Stimulated activated CD4-positive, alpha-beta T cell treated with anti-CD3 and anti-CD28 coated beads, Interleukin-15, amount 100 ng/mL, for 48 hours (primary cell): ENCODE data around the gene HPCA.

Experiments
- DNase-seq, 2 donors: peaks; one replicate each; pipeline ENCODE4 v3.0.0-alpha.2; 2020; ENCODE audit warnings: low read depth in 2 of 2

HPCA gene

GRCh38 chr1:32871364-32872191 is 14.7 kb upstream of the HPCA start:
- DNase-seq = no peak

- DNase-seq = no peak
These were observed 14.2 kb upstream of the HPCA start for GRCh38 chr1:32872192-32872460.

- DNase-seq = no peak
These were observed 12.8 kb upstream of the HPCA start for GRCh38 chr1:32873484-32873883.

GRCh38 chr1:32874860-32875752 is 11.2 kb upstream of the HPCA start:
- no peak for DNase-seq

- DNase-seq = peak in 1 of 2 donors; percentile 61
These were observed 9.7 kb upstream of the HPCA start for GRCh38 chr1:32876341-32877210.

- no peak for DNase-seq
These were observed 8.8 kb upstream of the HPCA start for GRCh38 chr1:32877211-32878110.

- no peak for DNase-seq
These were observed 8.1 kb upstream of the HPCA start for GRCh38 chr1:32878183-32878582.

GRCh38 chr1:32878637-32879041 is 7.7 kb upstream of the HPCA start:
- no peak for DNase-seq

- DNase-seq = no peak
These were observed 5.0 kb upstream of the HPCA start for GRCh38 chr1:32881291-32881690.

- no peak for DNase-seq
These were observed 4.1 kb upstream of the HPCA start for GRCh38 chr1:32881871-32882850.

- no peak for DNase-seq
These were observed 2.8 kb upstream of the HPCA start for GRCh38 chr1:32883338-32884031.

- no peak for DNase-seq
These were observed 2.3 kb upstream of the HPCA start for GRCh38 chr1:32884032-32884372.

- no peak for DNase-seq
These were observed 1.6 kb upstream of the HPCA start for GRCh38 chr1:32884726-32885125.

- DNase-seq = no peak
These were observed 651 bp upstream of the HPCA start for GRCh38 chr1:32885676-32886003.

GRCh38 chr1:32886828-32887414 is 630 bp downstream of the HPCA start:
- DNase-seq = no peak

- no peak for DNase-seq
These were observed 1.3 kb downstream of the HPCA start for GRCh38 chr1:32887623-32888022.

- no peak for DNase-seq
These were observed 1.8 kb downstream of the HPCA start for GRCh38 chr1:32888134-32888533.

- no peak for DNase-seq
These were observed 2.6 kb downstream of the HPCA start for GRCh38 chr1:32888677-32889420.
